SK-N-SH (cell line): ENCODE results near the gene ARL5C. TPM values are rescaled to one million over a fixed set of nuclear protein-coding genes. Genes with fewer than 3 reads are reported as not detected.

Experiments used
- CTCF ChIA-PET: fragments of 300-600, 350-600 bp; formaldehyde crosslinking; extraction: SDS; loops from one replicate; lab custom pipeline; 2021; lab: Yijun Ruan, JAX
- POLR2A ChIA-PET: fragments of 350-600 bp; sonication (Branson Sonifier 250); formaldehyde crosslinking; extraction: SDS; loops from one replicate; lab custom pipeline; 2020; ENCODE audit warnings: antibody characterized with exemption, inconsistent platforms; lab: Yijun Ruan, JAX
- DNase-seq: peaks from one replicate; pipeline ENCODE4 v3.0.0; 2012
- H2AFZ ChIP-seq: fragments of 200-600 bp; sonication (generic); 2 replicates; pipeline ENCODE4 v1.8.1; 2016; ENCODE audit warnings: antibody characterized with exemption, mild to moderate bottlenecking, low read depth
- H3F3A ChIP-seq: fragments of 200-600 bp; sonication (generic); replicated peaks from 2 replicates; pipeline ENCODE3; 2016; ENCODE audit warnings: antibody characterized with exemption, mild to moderate bottlenecking; ENCODE audit not compliant: insufficient read depth
- H3K27ac ChIP-seq, 2 experiments: fragments of 200-500 bp in 1 of 2; fragments of 200-600 bp in 1 of 2; sonication (Bioruptor generic) in 1 of 2; sonication (generic), shearing (Covaris generic) in 1 of 2; 2 replicates each; pipeline versions ENCODE4 v1.5.1 to v1.6.1; 2014 to 2016; ENCODE audit warnings: low read depth in 2 of 2, inconsistent platforms in 1 of 2, low read length in 1 of 2, mild to moderate bottlenecking in 1 of 2, mixed read lengths in 1 of 2
- H3K27me3 ChIP-seq: fragments of 200-600 bp; sonication (generic), shearing (Covaris generic); 2 replicates; pipeline ENCODE4 v1.6.1; 2016; ENCODE audit warnings: mixed run types; ENCODE audit not compliant: insufficient read depth
- H3K36me3 ChIP-seq, 2 experiments: fragments of 200-500 bp in 1 of 2; fragments of 200-600 bp in 1 of 2; sonication (Bioruptor generic) in 1 of 2; sonication (generic) in 1 of 2; replicated peaks in 1 of 2; 2 replicates each; pipeline versions ENCODE3 to v1.5.1; 2014 to 2016; ENCODE audit warnings: low read length in 1 of 2, mild to moderate bottlenecking in 1 of 2; ENCODE audit not compliant: insufficient read depth in 2 of 2, control insufficient read depth in 1 of 2
- H3K4me1 ChIP-seq, 2 experiments: fragments of 200-500 bp in 1 of 2; fragments of 200-600 bp in 1 of 2; sonication (Bioruptor generic) in 1 of 2; sonication (generic), shearing (Covaris generic) in 1 of 2; 2 replicates each; pipeline versions ENCODE4 v1.5.1 to v1.6.1; 2014 to 2016; ENCODE audit warnings: low read depth in 1 of 2, low read length in 1 of 2, mixed run types in 1 of 2; ENCODE audit not compliant: insufficient read depth in 2 of 2, control insufficient read depth in 1 of 2
- H3K4me2 ChIP-seq: fragments of 200-600 bp; sonication (generic), shearing (Covaris generic); 2 replicates; pipeline ENCODE4 v1.6.1; 2017; ENCODE audit warnings: mixed run types
- H3K4me3 ChIP-seq, 2 experiments: fragments of 200-500 bp in 1 of 2; fragments of 200-600 bp in 1 of 2; sonication (Bioruptor generic) in 1 of 2; sonication (generic), shearing (Covaris generic) in 1 of 2; 2 replicates each; pipeline versions ENCODE4 v1.5.1 to v1.8.1; 2014 to 2016; ENCODE audit warnings: low read depth in 2 of 2, inconsistent platforms in 1 of 2, low read length in 1 of 2, mild to moderate bottlenecking in 1 of 2, mixed read lengths in 1 of 2, moderate library complexity in 1 of 2
- H3K79me2 ChIP-seq: fragments of 200-600 bp; sonication (generic); 2 replicates; pipeline ENCODE4 v1.8.1; 2017; ENCODE audit warnings: mild to moderate bottlenecking; ENCODE audit not compliant: insufficient read depth
- H3K9ac ChIP-seq: fragments of 200-600 bp; sonication (generic); 2 replicates; pipeline ENCODE4 v1.6.1; 2017; ENCODE audit warnings: mixed run types
- H3K9me2 ChIP-seq: fragments of 200-600 bp; sonication (generic); 2 replicates; pipeline ENCODE4 v1.6.1; 2017; ENCODE audit warnings: mixed run types
- H3K9me3 ChIP-seq: fragments of 200-600 bp; sonication (generic); 2 replicates; pipeline ENCODE4 v1.6.1; 2017; ENCODE audit warnings: mixed run types, mild to moderate bottlenecking, moderate library complexity
- H4K20me1 ChIP-seq: fragments of 200-600 bp; sonication (generic); 2 replicates; pipeline ENCODE4 v1.6.1; 2017; ENCODE audit warnings: mild to moderate bottlenecking, mixed run types; ENCODE audit not compliant: insufficient read depth
- EP300 ChIP-seq, 2 experiments: IDR thresholded peaks; 2 replicates each; pipeline versions ENCODE4 v1.4.0 to v1.6.1; 2012; ENCODE audit warnings: borderline replicate concordance in 1 of 2, low read depth in 1 of 2, low read length in 1 of 2
- FOSL2 ChIP-seq: IDR thresholded peaks from 2 replicates; pipeline ENCODE4 v1.4.0; 2012; ENCODE audit warnings: low read depth, mild to moderate bottlenecking, moderate library complexity, borderline replicate concordance
- GABPA ChIP-seq: IDR thresholded peaks from 2 replicates; pipeline ENCODE4 v1.4.0; 2012; ENCODE audit warnings: low read depth, mild to moderate bottlenecking
- JUND ChIP-seq: IDR thresholded peaks from 2 replicates; pipeline ENCODE4 v1.4.0; 2012
- MEF2A ChIP-seq: IDR thresholded peaks from 2 replicates; pipeline ENCODE4 v1.4.0; 2012; ENCODE audit warnings: low read depth, borderline replicate concordance
- RFX5 ChIP-seq: IDR thresholded peaks from 2 replicates; pipeline ENCODE4 v1.6.1; 2012; ENCODE audit warnings: mild to moderate bottlenecking, improper control_type of control experiment, low read length
- SIN3A ChIP-seq: IDR thresholded peaks from 2 replicates; pipeline ENCODE4 v1.6.1; 2012; ENCODE audit warnings: low read depth, mild to moderate bottlenecking, low read length, moderate library complexity, borderline replicate concordance
- TCF12 ChIP-seq: IDR thresholded peaks from 2 replicates; pipeline ENCODE4 v1.4.0; 2012
- TEAD4 ChIP-seq: IDR thresholded peaks from 2 replicates; pipeline ENCODE4 v1.4.0; 2012; ENCODE audit warnings: mild to moderate bottlenecking, borderline replicate concordance; ENCODE audit not compliant: insufficient read depth
- YY1 ChIP-seq: IDR thresholded peaks from 2 replicates; pipeline ENCODE4 v1.4.0; 2012; ENCODE audit warnings: low read depth, mild to moderate bottlenecking
- WGBS: methylation state at CpG from one replicate; pipeline ENCODE4 v1.1.6; 2017; ENCODE audit warnings: low lambda C conversion rate; 5-methylcytosine and 5-hydroxymethylcytosine counted together
- polyA plus RNA-seq, 3 experiments: library from polyadenylated mRNA; depleted of rRNA; stranded (reverse); fragments of >200 nt; gene quantifications; 2 replicates each; pipeline ENCODE4 v1.2.3, GENCODE V29; 2012
- TF ChIP-seq, protein P1 (sequence below): IDR thresholded peaks from 2 replicates; pipeline ENCODE4 v1.4.0; 2012; ENCODE audit warnings: low read depth, borderline replicate concordance
- TF ChIP-seq, protein P2 (sequence below): IDR thresholded peaks from 2 replicates; pipeline ENCODE4 v1.4.0; 2012; ENCODE audit warnings: low read depth, borderline replicate concordance
- TF ChIP-seq, protein P3 (sequence below): fragments of 150-350 bp; IDR thresholded peaks from 2 replicates; pipeline ENCODE4 v1.6.1; 2017; ENCODE audit warnings: antibody characterized with exemption, low read length, low read depth, borderline replicate concordance
- TF ChIP-seq, protein P4 (sequence below): IDR thresholded peaks from 2 replicates; pipeline ENCODE4 v1.4.0; 2012; ENCODE audit warnings: low read depth

ARL5C gene
- polyA plus RNA-seq, 1 of the 3 experiments (the other 2 are of a cell fraction): not detected

DNA sequence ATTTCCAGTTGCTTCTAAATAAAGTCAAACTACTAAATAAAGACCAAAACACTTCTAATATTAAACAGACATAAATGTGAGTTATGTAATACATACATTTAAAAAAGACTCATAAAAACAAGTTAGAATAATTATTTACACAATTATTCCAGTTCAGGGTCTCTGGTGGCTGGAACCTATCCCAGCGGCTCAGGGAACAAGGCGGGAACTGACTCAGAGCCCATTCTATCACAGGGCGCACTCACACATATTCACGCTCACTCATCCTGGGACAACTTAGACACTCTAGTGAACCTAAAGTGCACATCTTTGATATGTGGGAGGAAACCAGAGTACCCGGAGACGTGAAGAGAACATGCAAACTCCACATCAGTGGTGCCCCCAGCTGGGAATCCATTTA, 39.5 kb downstream of the ARL5C start:
- H3K9ac ChIP-seq: no peak overlapping the region
- H2AFZ ChIP-seq: no peak overlapping the region
- no peak overlapping the region for H3K4me3 ChIP-seq
- TF ChIP-seq, protein P1, sequence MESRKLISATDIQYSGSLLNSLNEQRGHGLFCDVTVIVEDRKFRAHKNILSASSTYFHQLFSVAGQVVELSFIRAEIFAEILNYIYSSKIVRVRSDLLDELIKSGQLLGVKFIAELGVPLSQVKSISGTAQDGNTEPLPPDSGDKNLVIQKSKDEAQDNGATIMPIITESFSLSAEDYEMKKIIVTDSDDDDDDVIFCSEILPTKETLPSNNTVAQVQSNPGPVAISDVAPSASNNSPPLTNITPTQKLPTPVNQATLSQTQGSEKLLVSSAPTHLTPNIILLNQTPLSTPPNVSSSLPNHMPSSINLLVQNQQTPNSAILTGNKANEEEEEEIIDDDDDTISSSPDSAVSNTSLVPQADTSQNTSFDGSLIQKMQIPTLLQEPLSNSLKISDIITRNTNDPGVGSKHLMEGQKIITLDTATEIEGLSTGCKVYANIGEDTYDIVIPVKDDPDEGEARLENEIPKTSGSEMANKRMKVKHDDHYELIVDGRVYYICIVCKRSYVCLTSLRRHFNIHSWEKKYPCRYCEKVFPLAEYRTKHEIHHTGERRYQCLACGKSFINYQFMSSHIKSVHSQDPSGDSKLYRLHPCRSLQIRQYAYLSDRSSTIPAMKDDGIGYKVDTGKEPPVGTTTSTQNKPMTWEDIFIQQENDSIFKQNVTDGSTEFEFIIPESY: no peak
- TF ChIP-seq, protein P2, sequence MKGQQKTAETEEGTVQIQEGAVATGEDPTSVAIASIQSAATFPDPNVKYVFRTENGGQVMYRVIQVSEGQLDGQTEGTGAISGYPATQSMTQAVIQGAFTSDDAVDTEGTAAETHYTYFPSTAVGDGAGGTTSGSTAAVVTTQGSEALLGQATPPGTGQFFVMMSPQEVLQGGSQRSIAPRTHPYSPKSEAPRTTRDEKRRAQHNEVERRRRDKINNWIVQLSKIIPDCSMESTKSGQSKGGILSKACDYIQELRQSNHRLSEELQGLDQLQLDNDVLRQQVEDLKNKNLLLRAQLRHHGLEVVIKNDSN: no peak
- TF ChIP-seq, protein P3, sequence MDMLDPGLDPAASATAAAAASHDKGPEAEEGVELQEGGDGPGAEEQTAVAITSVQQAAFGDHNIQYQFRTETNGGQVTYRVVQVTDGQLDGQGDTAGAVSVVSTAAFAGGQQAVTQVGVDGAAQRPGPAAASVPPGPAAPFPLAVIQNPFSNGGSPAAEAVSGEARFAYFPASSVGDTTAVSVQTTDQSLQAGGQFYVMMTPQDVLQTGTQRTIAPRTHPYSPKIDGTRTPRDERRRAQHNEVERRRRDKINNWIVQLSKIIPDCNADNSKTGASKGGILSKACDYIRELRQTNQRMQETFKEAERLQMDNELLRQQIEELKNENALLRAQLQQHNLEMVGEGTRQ: no peak
- TF ChIP-seq FOSL2: no peak
- TF ChIP-seq YY1: no peak
- TF ChIP-seq TCF12: no peak
- no peak for TF ChIP-seq RFX5
- no peak for DNase-seq
- H3K4me1 ChIP-seq: no peaks in the 10 kb centered on the region
- H3K27ac ChIP-seq: no peak overlapping the region
- POLR2A ChIA-PET: no interaction called here
- H3K36me3 ChIP-seq: no peaks in the 10 kb centered on the region
- no peaks in the 10 kb centered on the region for H3K79me2 ChIP-seq
- no peak overlapping the region for H3K4me2 ChIP-seq
- H3K9me2 ChIP-seq: no peaks in the 10 kb centered on the region
- WGBS: 85% methylated on average over 6 of the region's 6 CpGs
- no peaks in the 10 kb centered on the region for H3F3A ChIP-seq
- no peaks in the 10 kb centered on the region for H3K27me3 ChIP-seq
- H4K20me1 ChIP-seq: no peaks in the 10 kb centered on the region
- no peaks in the 10 kb centered on the region for H3K9me3 ChIP-seq
- CTCF ChIA-PET: no interaction called here

DNA sequence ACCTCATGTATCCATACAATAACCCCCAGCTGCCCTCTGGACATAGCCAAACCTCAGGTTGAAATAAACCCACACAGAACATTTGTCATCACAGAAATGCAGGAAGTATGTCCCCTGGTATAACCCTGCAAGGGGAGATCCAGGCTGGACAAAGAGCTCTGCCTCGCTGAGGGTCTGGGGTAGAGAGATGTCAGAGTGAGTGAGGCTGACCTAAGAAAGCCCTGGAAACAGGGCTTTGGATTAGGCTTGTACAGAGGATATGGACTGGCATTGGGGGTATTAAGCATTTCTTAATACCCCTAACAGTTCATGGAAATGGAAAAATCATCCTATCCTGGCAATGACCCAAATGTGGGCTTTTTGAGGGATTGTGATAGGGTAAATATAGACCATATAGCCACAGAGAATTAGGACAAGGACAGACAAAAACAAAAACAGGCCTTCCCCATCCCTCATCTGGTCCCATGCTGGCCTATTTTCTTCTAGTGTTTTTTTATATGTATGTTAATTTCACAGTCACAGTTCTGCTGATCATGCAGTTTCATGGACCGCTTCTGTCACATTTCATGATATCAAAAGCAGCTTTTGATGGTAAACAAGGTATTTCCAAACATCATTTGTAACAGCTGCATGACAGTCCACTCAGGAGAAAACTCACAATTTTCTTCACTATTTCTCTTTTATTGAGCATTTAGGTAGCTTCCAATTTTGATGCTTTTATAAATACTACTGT, 40.7 kb downstream of the ARL5C start:
- no peak overlapping the region for H3K4me2 ChIP-seq
- no peaks in the 10 kb centered on the region for H3F3A ChIP-seq
- no peaks in the 10 kb centered on the region for H3K4me1 ChIP-seq
- ChIA-PET POLR2A (no interaction called here), CTCF (interaction anchor here (1.1 to 2.0 kb wide), 4 partner anchors 11 to 142 kb away, joined by 3 to 7 read pairs (median 4); no protein-coding TSS in a partner anchor)
- H3K9me3 ChIP-seq: no peaks in the 10 kb centered on the region
- no peak overlapping the region for H3K4me3 ChIP-seq
- H3K27ac ChIP-seq: no peak overlapping the region
- H3K27me3 ChIP-seq: no peaks in the 10 kb centered on the region
- no peak for DNase-seq
- no peaks in the 10 kb centered on the region for H3K9me2 ChIP-seq
- H3K36me3 ChIP-seq: no peaks in the 10 kb centered on the region
- no peaks in the 10 kb centered on the region for H3K79me2 ChIP-seq
- H3K9ac ChIP-seq: no peak overlapping the region
- no peak overlapping the region for H2AFZ ChIP-seq
- 96% methylated on average over 2 of the region's 2 CpGs for WGBS
- no peaks in the 10 kb centered on the region for H4K20me1 ChIP-seq
- TF ChIP-seq GABPA: no peak
- TF ChIP-seq JUND: no peak
- no peak for TF ChIP-seq YY1
- no peak for TF ChIP-seq SIN3A
- TF ChIP-seq TEAD4: no peak
- TF ChIP-seq, protein P4, sequence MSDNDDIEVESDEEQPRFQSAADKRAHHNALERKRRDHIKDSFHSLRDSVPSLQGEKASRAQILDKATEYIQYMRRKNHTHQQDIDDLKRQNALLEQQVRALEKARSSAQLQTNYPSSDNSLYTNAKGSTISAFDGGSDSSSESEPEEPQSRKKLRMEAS: no peak
- TF ChIP-seq MEF2A: no peak
- TF ChIP-seq EP300 (IDR thresholded peaks at IDR 0.05; ENCODE audit: borderline replicate concordance in 1 of 2, low read depth in 1 of 2, low read length in 1 of 2): no peak
